Measurements from ENCODE around the gene NACA.
"Not testable (repeated sequence)": the region's sequence is repeated elsewhere in the genome, so short reads cannot be mapped to it uniquely, and the experiment has no call there.

NACA gene

GRCh38 chr12:56724972-56725722 lies at the start of gene NACA:
TSS of gene NACA (minus strand) at chr12:56725299. CDS start at chr12:56724521, 778 bp downstream.
- peak; percentile 97 for DNase-seq

GRCh38 chr12:56773113-56773512 lies 48.0 kb upstream of the NACA start:
- DNase-seq: no peak

GRCh38 chr12:56772625-56773024 lies 47.5 kb upstream of the NACA start:
- DNase-seq: no peak

GRCh38 chr12:56769868-56770267 lies 44.8 kb upstream of the NACA start:
- no peak for DNase-seq

- DNase-seq: no peak
Observed at GRCh38 chr12:56768424-56768823, 43.3 kb upstream of the NACA start.

- DNase-seq: no peak
Observed at GRCh38 chr12:56766535-56766934, 41.4 kb upstream of the NACA start.

- no peak for DNase-seq
Observed at GRCh38 chr12:56763753-56764657, 38.9 kb upstream of the NACA start.

GRCh38 chr12:56761812-56762211 lies 36.7 kb upstream of the NACA start:
- no peak for DNase-seq

GRCh38 chr12:56760460-56760859 lies 35.4 kb upstream of the NACA start:
- no peak for DNase-seq

GRCh38 chr12:56759263-56759908 lies 34.3 kb upstream of the NACA start:
- DNase-seq: no peak

GRCh38 chr12:56758728-56759262 lies 33.7 kb upstream of the NACA start:
- no peak for DNase-seq

GRCh38 chr12:56757971-56758370 lies 32.9 kb upstream of the NACA start:
- not testable (repeated sequence) for DNase-seq

- DNase-seq: no peak
Observed at GRCh38 chr12:56753566-56753965, 28.5 kb upstream of the NACA start.

- DNase-seq: peak; percentile 54
Observed at GRCh38 chr12:56751712-56752598, 26.9 kb upstream of the NACA start, which contains the start of gene PRIM1. TSS of gene PRIM1 (minus strand) at chr12:56752323. CDS start at chr12:56752298, 25 bp downstream.

GRCh38 chr12:56750596-56750995 lies 25.5 kb upstream of the NACA start:
- not testable (repeated sequence) for DNase-seq

- DNase-seq: no peak
Observed at GRCh38 chr12:56749853-56750252, 24.8 kb upstream of the NACA start.

- DNase-seq: no peak
Observed at GRCh38 chr12:56749359-56749758, 24.3 kb upstream of the NACA start.

- DNase-seq: no peak
Observed at GRCh38 chr12:56728139-56728861, 3.2 kb upstream of the NACA start.

GRCh38 chr12:56726196-56726675 lies 1.1 kb upstream of the NACA start:
- DNase-seq: not testable (repeated sequence)

- DNase-seq: peak; percentile 37
Observed at GRCh38 chr12:56725723-56726102, 614 bp upstream of the NACA start.

GRCh38 chr12:56724701-56724971 lies 463 bp downstream of the NACA start:
- DNase-seq: peak; percentile 40

Measured in kidney glomerular epithelial cell (primary cell).